ENCODE measurements around the gene STX1B. TPM values are rescaled to one million over a fixed set of nuclear protein-coding genes. Genes with fewer than 3 reads are reported as not detected.

STX1B gene
- total RNA-seq, 1 donor from 2014 or later: 1.4 TPM

DNA sequence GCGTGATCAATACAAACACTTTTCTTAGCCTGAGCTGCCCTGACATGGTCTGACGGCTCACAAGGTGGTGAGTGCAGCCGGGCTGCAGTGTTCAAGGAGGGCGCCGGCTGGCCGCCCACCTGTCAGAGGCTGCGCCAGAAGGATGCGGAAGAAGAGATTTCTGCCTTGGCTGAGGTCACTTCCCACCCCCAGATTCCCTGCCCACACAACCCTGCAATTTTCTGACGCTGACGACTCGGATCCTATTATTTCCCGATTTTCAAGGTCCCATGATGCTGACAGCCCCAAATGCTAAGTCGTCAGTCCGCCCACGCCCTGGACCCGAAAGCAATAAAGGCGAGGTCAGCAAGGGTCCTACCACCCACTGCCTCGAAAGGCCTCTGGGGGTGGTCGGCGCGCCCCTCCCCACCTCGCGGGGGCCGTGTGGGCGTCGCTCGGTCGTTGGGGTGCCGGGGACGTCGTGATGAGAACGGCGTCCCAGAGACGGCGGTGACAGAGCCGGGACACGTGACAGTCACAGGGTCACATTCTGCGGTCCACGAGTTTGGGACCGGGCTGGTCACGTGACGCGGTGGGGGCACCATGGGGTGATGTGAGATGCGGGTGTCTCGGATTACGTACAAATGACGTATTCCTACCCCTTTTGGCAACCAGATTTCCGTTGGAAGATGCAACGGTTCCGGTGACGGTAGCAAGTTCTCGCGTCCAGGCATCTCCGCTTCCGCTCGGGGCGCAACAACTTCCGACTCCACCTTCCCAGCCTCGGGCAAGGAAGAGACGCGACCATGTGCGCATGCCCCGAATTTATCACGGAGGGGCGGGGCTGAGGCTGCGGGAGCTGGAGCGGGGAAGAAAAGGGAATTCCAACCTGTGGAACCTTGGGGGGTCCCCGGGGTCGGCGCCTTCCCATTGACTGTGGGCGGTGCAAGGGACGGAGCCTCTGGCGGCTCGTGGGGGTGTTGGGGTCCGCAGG lies 22.6 kb upstream of the STX1B start, which contains the start of gene STX4:
Gene STX4, plus strand, starts transcription at position 823 of the 973 bp plus-strand sequence. CDS start 248 bp downstream, outside the sequence.
- TF ChIP-seq, protein P1, sequence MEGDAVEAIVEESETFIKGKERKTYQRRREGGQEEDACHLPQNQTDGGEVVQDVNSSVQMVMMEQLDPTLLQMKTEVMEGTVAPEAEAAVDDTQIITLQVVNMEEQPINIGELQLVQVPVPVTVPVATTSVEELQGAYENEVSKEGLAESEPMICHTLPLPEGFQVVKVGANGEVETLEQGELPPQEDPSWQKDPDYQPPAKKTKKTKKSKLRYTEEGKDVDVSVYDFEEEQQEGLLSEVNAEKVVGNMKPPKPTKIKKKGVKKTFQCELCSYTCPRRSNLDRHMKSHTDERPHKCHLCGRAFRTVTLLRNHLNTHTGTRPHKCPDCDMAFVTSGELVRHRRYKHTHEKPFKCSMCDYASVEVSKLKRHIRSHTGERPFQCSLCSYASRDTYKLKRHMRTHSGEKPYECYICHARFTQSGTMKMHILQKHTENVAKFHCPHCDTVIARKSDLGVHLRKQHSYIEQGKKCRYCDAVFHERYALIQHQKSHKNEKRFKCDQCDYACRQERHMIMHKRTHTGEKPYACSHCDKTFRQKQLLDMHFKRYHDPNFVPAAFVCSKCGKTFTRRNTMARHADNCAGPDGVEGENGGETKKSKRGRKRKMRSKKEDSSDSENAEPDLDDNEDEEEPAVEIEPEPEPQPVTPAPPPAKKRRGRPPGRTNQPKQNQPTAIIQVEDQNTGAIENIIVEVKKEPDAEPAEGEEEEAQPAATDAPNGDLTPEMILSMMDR (IDR thresholded peaks at IDR 0.05): peak; percentile 27
- Mint-ChIP-seq H3K4me1 (ENCODE audit: low read depth) (peaks cover 18% of the 10 kb centered on the region), H3K36me3 (ENCODE audit: low read depth) (peaks cover 8% of the 10 kb centered on the region), H3K27me3 (ENCODE audit: low read depth) (no peaks in the 10 kb centered on the region), H3K27ac (ENCODE audit: unreplicated experiment) (peak within 1 kb of the TSS; percentile 95), H3K9me3 (ENCODE audit: low read depth) (no peaks in the 10 kb centered on the region), H3K4me3 (ENCODE audit: unreplicated experiment) (peak within 1 kb of the TSS; percentile 94)
- DNase-seq (ENCODE audit: low spot score): peak; percentile 97

DNA sequence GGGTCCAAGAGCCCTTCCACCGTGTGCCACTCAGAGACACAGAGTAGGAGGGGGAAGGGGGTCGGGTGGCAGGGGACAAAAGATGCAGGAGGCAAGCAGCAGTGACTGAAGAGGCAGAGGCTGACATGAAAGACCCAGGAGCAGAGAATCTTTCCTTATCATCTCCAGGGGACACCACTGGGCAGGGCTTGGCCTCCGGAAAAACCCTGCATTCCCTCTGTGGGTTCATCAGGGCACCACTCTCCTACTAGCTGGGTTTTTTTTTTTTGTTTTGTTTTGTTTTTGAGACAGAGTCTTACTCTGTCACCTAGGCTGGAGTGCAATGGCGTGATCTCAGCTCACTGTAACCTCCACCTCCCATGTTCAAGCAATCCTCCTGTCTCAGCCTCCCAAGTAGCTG lies 20.8 kb upstream of the STX1B start:
- H3K27ac Mint-ChIP-seq (ENCODE audit: unreplicated experiment): no peak overlapping the region
- no peaks in the 10 kb centered on the region for H3K9me3 Mint-ChIP-seq (ENCODE audit: low read depth)
- H3K36me3 Mint-ChIP-seq (ENCODE audit: low read depth): peaks cover 4% of the 10 kb centered on the region
- H3K27me3 Mint-ChIP-seq (ENCODE audit: low read depth): no peaks in the 10 kb centered on the region
- H3K4me3 Mint-ChIP-seq (ENCODE audit: unreplicated experiment): no peak overlapping the region
- peaks cover 18% of the 10 kb centered on the region for H3K4me1 Mint-ChIP-seq (ENCODE audit: low read depth)
- TF ChIP-seq, protein P1 (IDR thresholded peaks at IDR 0.05): no peak
- DNase-seq (ENCODE audit: low spot score): no peak

DNA sequence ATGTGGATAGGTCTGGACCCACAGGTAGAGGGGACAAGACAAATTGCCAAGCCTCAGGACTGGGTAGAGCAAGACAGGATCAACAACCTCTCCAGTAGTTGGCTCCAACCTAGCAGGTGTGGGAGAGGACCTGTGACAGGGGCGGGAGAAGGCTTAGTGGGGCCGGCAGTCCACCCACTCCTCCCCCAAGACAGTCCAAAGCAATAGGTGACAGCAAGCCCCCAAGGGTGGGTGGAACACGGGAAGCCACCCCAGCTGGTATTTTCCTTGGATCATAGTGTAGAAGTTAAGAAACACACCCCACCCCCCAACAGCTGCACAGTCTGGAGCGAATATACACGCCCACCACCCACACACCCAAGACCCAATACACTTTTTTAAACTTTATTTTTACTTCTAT lies 18.8 kb upstream of the STX1B start:
- Mint-ChIP-seq H3K9me3 (ENCODE audit: low read depth) (no peaks in the 10 kb centered on the region), H3K4me3 (ENCODE audit: unreplicated experiment) (no peak overlapping the region), H3K36me3 (ENCODE audit: low read depth) (peaks cover 1% of the 10 kb centered on the region), H3K4me1 (ENCODE audit: low read depth) (peaks cover 13% of the 10 kb centered on the region), H3K27me3 (ENCODE audit: low read depth) (no peaks in the 10 kb centered on the region), H3K27ac (ENCODE audit: unreplicated experiment) (no peak overlapping the region)
- TF ChIP-seq, protein P1 (IDR thresholded peaks at IDR 0.05): no peak
- DNase-seq (ENCODE audit: low spot score): no peak

DNA sequence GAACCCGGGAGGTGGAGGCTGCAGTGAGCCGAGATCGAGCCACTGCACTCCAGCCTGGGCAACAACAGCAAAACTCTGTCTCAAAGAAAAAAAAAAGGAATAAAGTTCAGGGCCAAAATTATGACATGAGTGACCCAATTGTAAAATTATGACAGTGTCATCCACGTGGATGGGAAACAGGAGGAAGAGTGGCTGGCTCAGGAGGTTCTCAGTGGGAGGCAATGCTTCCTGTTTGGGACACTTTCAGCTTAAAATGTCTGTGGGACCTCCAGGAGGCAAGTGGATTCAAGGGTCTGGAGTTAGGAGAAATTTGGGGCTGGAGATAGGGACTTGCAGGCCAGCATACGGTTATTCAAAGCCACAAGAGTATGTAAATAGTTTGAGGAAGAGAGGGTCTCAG lies 14.9 kb upstream of the STX1B start:
- H3K27me3 Mint-ChIP-seq (ENCODE audit: low read depth): no peaks in the 10 kb centered on the region
- TF ChIP-seq, protein P1 (IDR thresholded peaks at IDR 0.05): no peak
- no peak overlapping the region for H3K4me3 Mint-ChIP-seq (ENCODE audit: unreplicated experiment)
- no peaks in the 10 kb centered on the region for H3K9me3 Mint-ChIP-seq (ENCODE audit: low read depth)
- H3K4me1 Mint-ChIP-seq (ENCODE audit: low read depth): no peaks in the 10 kb centered on the region
- DNase-seq (ENCODE audit: low spot score): no peak
- H3K27ac Mint-ChIP-seq (ENCODE audit: unreplicated experiment): no peak overlapping the region
- no peaks in the 10 kb centered on the region for H3K36me3 Mint-ChIP-seq (ENCODE audit: low read depth)

DNA sequence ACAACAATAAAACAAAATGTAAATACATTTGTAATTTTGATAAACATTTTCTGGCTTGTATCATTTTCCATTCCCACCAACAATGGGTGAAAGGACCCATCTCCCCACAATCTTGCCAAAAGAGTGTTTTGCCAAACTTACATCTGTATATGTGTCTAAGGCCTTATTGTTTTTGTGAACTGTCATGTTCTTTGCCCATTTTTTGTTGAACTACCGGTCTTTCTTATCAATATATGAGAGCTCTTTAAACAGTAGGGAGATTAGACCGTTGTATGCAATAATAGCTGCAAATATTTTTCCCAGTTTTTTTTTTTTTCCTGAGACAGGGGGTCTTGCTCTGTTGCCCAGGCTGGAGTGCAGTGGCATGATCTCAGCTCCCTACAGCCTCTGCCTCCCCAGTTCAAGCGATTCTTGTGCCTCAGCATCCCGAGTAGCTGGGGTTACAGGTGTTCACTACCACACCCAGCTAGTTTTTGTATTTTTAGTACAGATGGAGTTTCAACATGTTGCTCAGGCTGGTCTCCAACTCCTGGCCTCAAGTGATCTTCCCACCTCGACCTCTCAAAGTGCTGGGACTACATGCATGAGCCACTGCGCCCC lies 13.3 kb upstream of the STX1B start:
- no peaks in the 10 kb centered on the region for H3K27me3 Mint-ChIP-seq (ENCODE audit: low read depth)
- H3K4me3 Mint-ChIP-seq (ENCODE audit: unreplicated experiment): no peak overlapping the region

More for the DNA sequence above, 13.3 kb upstream of the STX1B start:
- H3K27ac Mint-ChIP-seq (ENCODE audit: unreplicated experiment): no peak overlapping the region
- TF ChIP-seq, protein P1 (IDR thresholded peaks at IDR 0.05): no peak
- no peaks in the 10 kb centered on the region for H3K4me1 Mint-ChIP-seq (ENCODE audit: low read depth)
- no peaks in the 10 kb centered on the region for H3K9me3 Mint-ChIP-seq (ENCODE audit: low read depth)
- DNase-seq (ENCODE audit: low spot score): no peak
- H3K36me3 Mint-ChIP-seq (ENCODE audit: low read depth): no peaks in the 10 kb centered on the region
